Measurements from ENCODE around the gene CENPX. TPM values are rescaled to one million over a fixed set of nuclear protein-coding genes. Genes with fewer than 3 reads are reported as not detected.

The CENPX gene
- total RNA-seq, 2 donors from 2014 or later, result 36.5 to 47.6 TPM

DNA sequence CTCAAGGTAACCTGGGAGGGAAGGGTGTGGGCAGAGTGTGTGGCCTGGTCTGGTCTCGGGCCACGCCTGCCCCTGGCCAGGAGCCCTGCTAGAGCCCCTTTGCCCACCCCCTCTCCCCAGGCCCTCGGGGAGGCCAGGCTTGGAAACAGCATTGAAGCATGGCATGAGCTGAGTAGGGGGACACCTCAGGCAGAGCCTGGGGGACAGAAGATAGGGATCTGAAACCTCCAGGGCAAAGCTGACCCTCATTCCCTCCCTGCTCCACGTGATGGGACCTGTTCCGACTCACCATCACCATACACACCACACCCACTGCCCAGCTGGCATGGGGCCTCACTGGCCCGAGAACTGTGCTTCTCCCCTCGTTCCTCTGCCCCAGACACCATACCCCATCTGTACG, 26.4 kb upstream of the CENPX start:
- Histone ChIP-seq H3K4me1 (peaks cover 0 to 32% of the 10 kb centered on the region in 2 donors), H3K27me3 (no peaks in the 10 kb centered on the region), H3K27ac (no peak overlapping the region), H3K9me3 (no peaks in the 10 kb centered on the region), H3K4me3 (no peak overlapping the region), H3K36me3 (peaks cover 22% of the 10 kb centered on the region)
- TF ChIP-seq CTCF (IDR thresholded peaks at IDR 0.05), result no peak
- no peak for DNase-seq (ENCODE audit: low spot score)

GRCh38 chr17:82048571-82048971, 25.9 kb upstream of the CENPX start:
- DNase-seq (ENCODE audit: low spot score), result no peak
- H3K9me3 ChIP-seq, result no peaks in the 10 kb centered on the region
- TF ChIP-seq CTCF (IDR thresholded peaks at IDR 0.05), result no peak

DNA sequence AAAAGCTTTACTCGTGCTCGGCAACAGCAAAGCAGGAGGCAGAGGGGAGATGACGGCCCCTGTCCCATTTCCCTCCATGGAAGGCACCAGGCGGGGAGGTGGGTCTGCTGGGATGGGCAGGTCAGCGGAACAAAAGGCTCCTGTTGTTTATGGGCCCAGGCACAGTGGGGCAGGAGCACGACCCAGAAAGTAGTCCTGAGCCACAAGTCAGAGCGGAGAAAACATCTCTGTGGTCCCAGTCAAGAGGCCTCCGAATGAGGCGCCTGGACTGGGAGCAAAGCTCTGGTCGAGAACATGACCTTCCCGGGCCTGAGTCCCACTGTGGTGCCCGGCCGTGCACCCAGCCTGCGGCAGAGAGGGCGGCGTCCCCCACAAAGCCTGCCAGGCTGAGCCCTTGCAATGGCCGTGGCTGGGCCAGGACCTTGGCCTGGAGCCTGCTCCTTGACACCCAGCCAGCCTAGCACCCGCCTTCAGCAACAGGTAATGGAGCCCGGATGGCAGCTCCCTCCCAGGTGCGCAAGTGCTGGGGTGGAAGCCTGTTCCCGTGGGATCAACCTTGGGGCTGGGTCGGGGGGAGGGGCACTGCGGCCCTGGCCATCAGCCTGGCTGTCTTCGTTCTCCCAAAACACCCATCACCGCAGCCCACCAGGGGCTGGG, 25.4 kb upstream of the CENPX start:
- no peak overlapping the region for H3K27ac ChIP-seq
- DNase-seq (ENCODE audit: low spot score), result no peak
- no peaks in the 10 kb centered on the region for H3K9me3 ChIP-seq
- H3K36me3 ChIP-seq, result peaks cover 15% of the 10 kb centered on the region
- H3K4me3 ChIP-seq, result no peak overlapping the region
- TF ChIP-seq CTCF (IDR thresholded peaks at IDR 0.05), result no peak
- H3K27me3 ChIP-seq, result no peaks in the 10 kb centered on the region
- peaks cover 0 to 25% of the 10 kb centered on the region in 2 donors for H3K4me1 ChIP-seq

More at GRCh38 chr17:82048571-82048971, 25.9 kb upstream of the CENPX start:
- Histone ChIP-seq H3K27me3 (no peaks in the 10 kb centered on the region), H3K36me3 (peaks cover 16% of the 10 kb centered on the region), H3K4me1 (peaks cover 0 to 31% of the 10 kb centered on the region in 2 donors), H3K27ac (no peak overlapping the region), H3K4me3 (no peak overlapping the region)

- H3K36me3 ChIP-seq, result peaks cover 15% of the 10 kb centered on the region
- no peak overlapping the region for H3K27ac ChIP-seq
- TF ChIP-seq CTCF (IDR thresholded peaks at IDR 0.05), result no peak
- H3K4me3 ChIP-seq, result no peak overlapping the region
- DNase-seq (ENCODE audit: low spot score), result no peak
- H3K4me1 ChIP-seq, result peaks cover 0 to 19% of the 10 kb centered on the region in 2 donors
- no peaks in the 10 kb centered on the region for H3K27me3 ChIP-seq
- H3K9me3 ChIP-seq, result no peaks in the 10 kb centered on the region
Observed at GRCh38 chr17:82047379-82047778, 24.7 kb upstream of the CENPX start.

- Histone ChIP-seq H3K4me1 (peaks cover 0 to 16% of the 10 kb centered on the region in 2 donors), H3K4me3 (no peak overlapping the region), H3K9me3 (no peaks in the 10 kb centered on the region), H3K27me3 (no peaks in the 10 kb centered on the region), H3K27ac (no peak overlapping the region), H3K36me3 (peaks cover 15% of the 10 kb centered on the region)
- no peak for TF ChIP-seq CTCF (IDR thresholded peaks at IDR 0.05)
- DNase-seq (ENCODE audit: low spot score), result no peak
Observed at GRCh38 chr17:82046903-82047302, 24.2 kb upstream of the CENPX start.
